ENCODE data around the gene WNT11. TPM values are rescaled to one million over a fixed set of nuclear protein-coding genes. Genes with fewer than 3 reads are reported as not detected.
A peak's percentile ranks its signal among the peaks of the same experiment; 100 is the strongest.

The WNT11 gene
- total RNA-seq, 1 experiment from 2014 or later = not detected

DNA sequence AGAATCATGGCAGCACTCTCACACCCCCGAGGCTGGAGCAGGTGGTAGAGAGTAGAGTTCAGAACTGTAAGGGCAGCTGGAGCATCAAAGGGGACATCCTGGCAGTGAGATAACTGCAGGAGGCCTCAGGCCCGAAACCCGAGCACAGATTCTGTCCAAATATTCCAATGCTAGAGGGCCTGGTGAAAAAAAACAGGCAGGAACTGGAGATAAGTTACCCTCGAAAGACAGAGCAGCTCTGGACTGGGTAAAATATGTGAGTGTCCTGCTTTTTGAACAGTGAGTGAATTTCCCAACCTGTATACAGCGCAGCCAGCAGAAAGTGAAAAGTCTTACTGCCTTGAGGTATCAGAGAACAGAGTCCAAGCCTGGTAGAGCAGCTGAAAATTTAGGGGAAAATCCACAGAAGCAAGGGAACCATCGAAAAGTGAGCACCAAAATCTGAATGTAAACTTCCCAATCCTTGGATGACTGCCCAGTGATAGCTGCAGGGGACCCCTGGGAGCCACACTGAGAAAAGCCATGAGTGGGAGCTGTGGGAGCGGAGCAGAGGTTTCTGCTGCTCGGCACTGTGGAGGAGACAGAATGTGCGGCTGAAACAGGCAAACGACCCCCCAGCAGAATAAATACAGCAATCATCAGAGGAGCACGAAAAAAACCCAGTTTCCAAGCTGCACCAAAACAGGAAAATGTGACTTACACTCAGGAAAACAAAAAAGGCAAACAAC lies 50.6 kb downstream of the WNT11 start:
- TF ChIP-seq, protein P1, sequence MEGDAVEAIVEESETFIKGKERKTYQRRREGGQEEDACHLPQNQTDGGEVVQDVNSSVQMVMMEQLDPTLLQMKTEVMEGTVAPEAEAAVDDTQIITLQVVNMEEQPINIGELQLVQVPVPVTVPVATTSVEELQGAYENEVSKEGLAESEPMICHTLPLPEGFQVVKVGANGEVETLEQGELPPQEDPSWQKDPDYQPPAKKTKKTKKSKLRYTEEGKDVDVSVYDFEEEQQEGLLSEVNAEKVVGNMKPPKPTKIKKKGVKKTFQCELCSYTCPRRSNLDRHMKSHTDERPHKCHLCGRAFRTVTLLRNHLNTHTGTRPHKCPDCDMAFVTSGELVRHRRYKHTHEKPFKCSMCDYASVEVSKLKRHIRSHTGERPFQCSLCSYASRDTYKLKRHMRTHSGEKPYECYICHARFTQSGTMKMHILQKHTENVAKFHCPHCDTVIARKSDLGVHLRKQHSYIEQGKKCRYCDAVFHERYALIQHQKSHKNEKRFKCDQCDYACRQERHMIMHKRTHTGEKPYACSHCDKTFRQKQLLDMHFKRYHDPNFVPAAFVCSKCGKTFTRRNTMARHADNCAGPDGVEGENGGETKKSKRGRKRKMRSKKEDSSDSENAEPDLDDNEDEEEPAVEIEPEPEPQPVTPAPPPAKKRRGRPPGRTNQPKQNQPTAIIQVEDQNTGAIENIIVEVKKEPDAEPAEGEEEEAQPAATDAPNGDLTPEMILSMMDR (conservative IDR thresholded peaks at IDR 0.05) = no peak
- TF ChIP-seq EZH2 (IDR thresholded peaks at IDR 0.05; ENCODE audit: low read depth) = no peak
- Histone ChIP-seq H3K9me2 (ENCODE audit: insufficient read depth) (no peaks in the 10 kb centered on the region), H3K4me1 (replicated peaks; ENCODE audit: insufficient read depth) (peaks cover 37% of the 10 kb centered on the region), H3K4me2 (no peak overlapping the region), H3K27ac (no peak overlapping the region), H3F3A (ENCODE audit: insufficient read depth, low read depth) (peaks cover 29% of the 10 kb centered on the region), H3K27me3 (ENCODE audit: insufficient read depth, low read depth) (no peaks in the 10 kb centered on the region), H3K9me3 (ENCODE audit: insufficient read depth, low read depth) (no peaks in the 10 kb centered on the region), H3K4me3 (no peak overlapping the region), H3K79me2 (ENCODE audit: low read depth) (no peaks in the 10 kb centered on the region), H2AFZ (no peak overlapping the region), H3K36me3 (ENCODE audit: low read depth) (no peaks in the 10 kb centered on the region), H4K20me1 (ENCODE audit: insufficient read depth) (no peaks in the 10 kb centered on the region)
- POLR2A ChIA-PET (ENCODE audit: unreplicated experiment) = no interaction called here
- DNase-seq = no peak
- CTCF ChIA-PET = interaction anchor here (0.7 kb wide), 1 partner anchor 12 kb away, joined by 3 read pairs; no protein-coding TSS in a partner anchor
- intact Hi-C loops (cut with micrococcal nuclease; ENCODE audit: unreplicated experiment) = no loop called here
- BruUV-seq (replicated peaks) = no TSS peak

- TF ChIP-seq, protein P1 (conservative IDR thresholded peaks at IDR 0.05) = no peak
- TF ChIP-seq EZH2 (IDR thresholded peaks at IDR 0.05; ENCODE audit: low read depth) = no peak
- Histone ChIP-seq H2AFZ (peak overlapping the region; percentile 63), H3K9me3 (ENCODE audit: insufficient read depth, low read depth) (no peaks in the 10 kb centered on the region), H3K4me1 (replicated peaks; ENCODE audit: insufficient read depth) (peaks cover 37% of the 10 kb centered on the region), H3K4me2 (peak overlapping the region; percentile 60), H3K9me2 (ENCODE audit: insufficient read depth) (no peaks in the 10 kb centered on the region), H3K4me3 (peak overlapping the region; percentile 3; the same call in 1 of the 2 replicates), H4K20me1 (ENCODE audit: insufficient read depth) (no peaks in the 10 kb centered on the region), H3F3A (ENCODE audit: insufficient read depth, low read depth) (peaks cover 29% of the 10 kb centered on the region), H3K79me2 (ENCODE audit: low read depth) (no peaks in the 10 kb centered on the region), H3K27me3 (ENCODE audit: insufficient read depth, low read depth) (no peaks in the 10 kb centered on the region), H3K27ac (peak overlapping the region; percentile 88), H3K36me3 (ENCODE audit: low read depth) (no peaks in the 10 kb centered on the region)
- DNase-seq = peak; percentile 82 to 99
- no TSS peak for BruUV-seq (replicated peaks)
- POLR2A ChIA-PET (ENCODE audit: unreplicated experiment) = no interaction called here
- CTCF ChIA-PET = no interaction called here
- intact Hi-C loops (cut with micrococcal nuclease; ENCODE audit: unreplicated experiment) = loop anchor here (1.0 to 5.0 kb wide), 5 partner anchors 54 to 351 kb away; partner anchors contain the start of gene UVRAG
Measured at GRCh38 chr11:76153571-76153923, 52.8 kb downstream of the WNT11 start.

- peaks cover 29% of the 10 kb centered on the region for H3F3A ChIP-seq (ENCODE audit: insufficient read depth, low read depth)
- ChIA-PET POLR2A (ENCODE audit: unreplicated experiment) (no interaction called here), CTCF (interaction anchor here (0.6 to 1.5 kb wide), 7 partner anchors 55 to 425 kb away, joined by 3 to 12 read pairs (median 5); no protein-coding TSS in a partner anchor)
- TF ChIP-seq, protein P1 (conservative IDR thresholded peaks at IDR 0.05) = no peak
- TF ChIP-seq EZH2 (IDR thresholded peaks at IDR 0.05; ENCODE audit: low read depth) = no peak
- H4K20me1 ChIP-seq (ENCODE audit: insufficient read depth) = no peaks in the 10 kb centered on the region
- H3K4me3 ChIP-seq = peak overlapping the region; percentile 3; the same call in 1 of the 2 replicates
- H3K79me2 ChIP-seq (ENCODE audit: low read depth) = no peaks in the 10 kb centered on the region
- H3K36me3 ChIP-seq (ENCODE audit: low read depth) = no peaks in the 10 kb centered on the region
- intact Hi-C loops (cut with micrococcal nuclease; ENCODE audit: unreplicated experiment) = loop anchor here (1.0 to 5.0 kb wide), 6 partner anchors 54 to 350 kb away; partner anchors contain the start of gene UVRAG
- H3K27me3 ChIP-seq (ENCODE audit: insufficient read depth, low read depth) = no peaks in the 10 kb centered on the region
- BruUV-seq (replicated peaks) = no TSS peak
- peak overlapping the region; percentile 88 for H3K27ac ChIP-seq
- H3K4me1 ChIP-seq (replicated peaks; ENCODE audit: insufficient read depth) = peaks cover 37% of the 10 kb centered on the region
- peak in 1 of 2 experiments; percentile 86 for DNase-seq
- peak overlapping the region; percentile 63 for H2AFZ ChIP-seq
- peak overlapping the region; percentile 60 for H3K4me2 ChIP-seq
- H3K9me2 ChIP-seq (ENCODE audit: insufficient read depth) = no peaks in the 10 kb centered on the region
- no peaks in the 10 kb centered on the region for H3K9me3 ChIP-seq (ENCODE audit: insufficient read depth, low read depth)
Measured at GRCh38 chr11:76152741-76153570, 53.3 kb downstream of the WNT11 start.

All from PC-9 (cell line).